Measurements from ENCODE around the gene ENPP6.

The ENPP6 gene

GRCh38 chr4:184104419-184105101, 113.1 kb downstream of the ENPP6 start:
- no peak for DNase-seq (ENCODE audit: low spot score)

GRCh38 chr4:184103527-184104264, 114.0 kb downstream of the ENPP6 start:
- DNase-seq (ENCODE audit: low spot score) = no peak

GRCh38 chr4:184102927-184103326, 114.7 kb downstream of the ENPP6 start:
- no peak for DNase-seq (ENCODE audit: low spot score)

GRCh38 chr4:184102488-184102887, 115.2 kb downstream of the ENPP6 start:
- DNase-seq (ENCODE audit: low spot score) = no peak

GRCh38 chr4:184101711-184102110, 116.0 kb downstream of the ENPP6 start:
- no peak for DNase-seq (ENCODE audit: low spot score)

GRCh38 chr4:184100297-184100885, 117.3 kb downstream of the ENPP6 start:
- no peak for DNase-seq (ENCODE audit: low spot score)

- no peak for DNase-seq (ENCODE audit: low spot score)
These were observed 118.1 kb downstream of the ENPP6 start for GRCh38 chr4:184099535-184099966.

GRCh38 chr4:184099000-184099399, 118.7 kb downstream of the ENPP6 start:
- DNase-seq (ENCODE audit: low spot score) = no peak

- no peak for DNase-seq (ENCODE audit: low spot score)
These were observed 119.9 kb downstream of the ENPP6 start for GRCh38 chr4:184097815-184098214.

GRCh38 chr4:184097241-184097605, 120.5 kb downstream of the ENPP6 start:
- DNase-seq (ENCODE audit: low spot score) = peak; percentile 9

GRCh38 chr4:184096561-184097240, 121.0 kb downstream of the ENPP6 start:
- no peak for DNase-seq (ENCODE audit: low spot score)

GRCh38 chr4:184094532-184095159, 123.0 kb downstream of the ENPP6 start:
- no peak for DNase-seq (ENCODE audit: low spot score)

GRCh38 chr4:184091986-184092385, 125.7 kb downstream of the ENPP6 start:
- no peak for DNase-seq (ENCODE audit: low spot score)

GRCh38 chr4:184090571-184090970, 127.1 kb downstream of the ENPP6 start:
- DNase-seq (ENCODE audit: low spot score) = no peak

- DNase-seq (ENCODE audit: low spot score) = no peak
These were observed 137.0 kb downstream of the ENPP6 start for GRCh38 chr4:184080674-184081073.

- DNase-seq (ENCODE audit: low spot score) = no peak
These were observed 142.8 kb downstream of the ENPP6 start for GRCh38 chr4:184074677-184075388.

GRCh38 chr4:184067931-184068554, 149.6 kb downstream of the ENPP6 start:
- no peak for DNase-seq (ENCODE audit: low spot score)

- DNase-seq (ENCODE audit: low spot score) = no peak
These were observed 150.9 kb downstream of the ENPP6 start for GRCh38 chr4:184066584-184067300.

- no peak for DNase-seq (ENCODE audit: low spot score)
These were observed 152.8 kb downstream of the ENPP6 start for GRCh38 chr4:184064877-184065276.

- DNase-seq (ENCODE audit: low spot score) = no peak
These were observed 154.9 kb downstream of the ENPP6 start for GRCh38 chr4:184062769-184063168.

Measured in kidney capillary endothelial cell (primary cell).